Measurements from ENCODE around the gene NCDN. TPM values are rescaled to one million over a fixed set of nuclear protein-coding genes. Genes with fewer than 3 reads are reported as not detected.

The NCDN gene, protein sequence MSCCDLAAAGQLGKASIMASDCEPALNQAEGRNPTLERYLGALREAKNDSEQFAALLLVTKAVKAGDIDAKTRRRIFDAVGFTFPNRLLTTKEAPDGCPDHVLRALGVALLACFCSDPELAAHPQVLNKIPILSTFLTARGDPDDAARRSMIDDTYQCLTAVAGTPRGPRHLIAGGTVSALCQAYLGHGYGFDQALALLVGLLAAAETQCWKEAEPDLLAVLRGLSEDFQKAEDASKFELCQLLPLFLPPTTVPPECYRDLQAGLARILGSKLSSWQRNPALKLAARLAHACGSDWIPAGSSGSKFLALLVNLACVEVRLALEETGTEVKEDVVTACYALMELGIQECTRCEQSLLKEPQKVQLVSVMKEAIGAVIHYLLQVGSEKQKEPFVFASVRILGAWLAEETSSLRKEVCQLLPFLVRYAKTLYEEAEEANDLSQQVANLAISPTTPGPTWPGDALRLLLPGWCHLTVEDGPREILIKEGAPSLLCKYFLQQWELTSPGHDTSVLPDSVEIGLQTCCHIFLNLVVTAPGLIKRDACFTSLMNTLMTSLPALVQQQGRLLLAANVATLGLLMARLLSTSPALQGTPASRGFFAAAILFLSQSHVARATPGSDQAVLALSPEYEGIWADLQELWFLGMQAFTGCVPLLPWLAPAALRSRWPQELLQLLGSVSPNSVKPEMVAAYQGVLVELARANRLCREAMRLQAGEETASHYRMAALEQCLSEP
- 10 to 100 TPM; 14.1 to 23.2 (median 17.6) TPM for polyA plus RNA-seq (ENCODE audit: insufficient read length in 4 of 4)

DNA sequence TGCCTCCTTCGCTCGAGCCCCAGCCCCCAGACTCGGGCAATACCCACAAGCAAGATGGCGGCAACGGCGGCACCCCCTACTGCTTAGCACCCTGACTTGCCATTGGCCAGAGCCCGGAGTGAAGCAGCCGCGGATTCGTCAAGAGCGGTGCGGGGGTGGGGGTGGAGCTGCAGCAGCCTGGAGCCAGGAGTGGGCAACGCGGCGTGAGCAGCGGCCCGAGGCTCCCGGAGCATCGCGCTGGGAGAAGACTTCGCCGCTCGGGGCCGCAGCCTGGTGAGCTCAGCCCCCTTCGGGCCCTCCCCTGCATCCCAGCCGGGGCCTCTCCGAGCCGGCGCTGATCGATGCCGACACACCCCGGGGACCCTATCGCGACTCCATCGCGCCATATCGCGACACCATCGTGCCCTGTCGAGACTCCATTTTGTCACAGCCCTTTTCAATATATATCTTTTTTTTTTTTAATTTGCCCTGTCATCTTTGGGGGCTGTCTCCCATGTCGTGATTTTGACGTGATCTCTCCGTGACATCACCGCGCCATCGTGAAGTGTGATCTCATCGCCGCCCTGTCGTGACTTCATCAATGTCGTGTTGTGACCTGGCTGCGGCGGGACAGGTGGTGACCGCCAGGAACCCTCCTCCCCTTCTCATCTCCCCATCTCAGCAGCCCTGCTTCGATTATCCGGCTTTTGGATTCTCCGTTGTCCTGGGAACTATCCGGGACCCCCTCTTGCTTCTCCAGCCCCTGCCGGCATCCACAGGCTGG, at the start of gene NCDN:
Gene NCDN (plus strand): TSS at position 189 of the 763 bp plus-strand sequence. CDS start 392 bp downstream, at position 581.
- DNase-seq (ENCODE audit: low read depth in 4 of 4, low spot score in 3 of 4): peak; percentile 92 to 96 (median 94)

DNA sequence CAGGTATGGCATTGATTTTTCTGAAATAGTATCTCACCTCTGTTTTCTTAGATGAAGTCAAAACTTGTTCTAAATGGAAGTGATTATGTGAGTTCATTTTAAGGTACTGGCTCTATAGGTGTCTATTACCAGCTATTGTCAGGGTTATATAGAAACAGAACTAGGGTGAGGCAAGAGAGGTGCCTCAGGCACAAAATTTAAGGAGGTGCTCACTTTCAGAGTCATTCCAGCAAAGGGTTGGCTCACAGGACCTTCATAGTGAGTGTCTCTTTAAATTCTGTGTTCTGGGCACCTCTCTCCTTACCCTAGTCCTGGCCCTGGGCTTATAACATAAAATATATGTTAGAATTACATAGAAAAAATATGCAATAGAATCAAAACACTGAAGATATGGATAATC, 49.7 kb upstream of the NCDN start:
- DNase-seq (ENCODE audit: low read depth in 4 of 4, low spot score in 3 of 4): no peak

DNA sequence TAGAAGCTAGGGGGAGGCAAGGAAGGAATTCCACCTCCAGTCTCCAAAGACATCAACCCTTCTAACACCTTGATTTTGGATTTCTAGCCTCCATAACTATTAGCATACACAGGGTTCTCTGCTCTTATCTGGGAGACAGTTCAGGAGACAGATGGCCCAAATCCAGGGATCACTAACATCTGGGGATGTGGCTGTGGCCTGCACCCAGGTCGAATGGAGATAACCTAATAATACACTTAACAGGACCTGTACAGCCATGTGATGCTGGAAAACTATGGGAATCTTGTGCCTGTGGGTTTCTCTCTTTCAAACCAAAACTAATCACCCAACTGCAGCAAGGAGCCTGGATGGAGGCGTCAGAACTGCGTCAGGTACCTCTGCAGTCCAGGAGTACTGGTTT, 48.0 kb upstream of the NCDN start:
- DNase-seq (ENCODE audit: low read depth in 4 of 4, low spot score in 3 of 4): no peak

DNA sequence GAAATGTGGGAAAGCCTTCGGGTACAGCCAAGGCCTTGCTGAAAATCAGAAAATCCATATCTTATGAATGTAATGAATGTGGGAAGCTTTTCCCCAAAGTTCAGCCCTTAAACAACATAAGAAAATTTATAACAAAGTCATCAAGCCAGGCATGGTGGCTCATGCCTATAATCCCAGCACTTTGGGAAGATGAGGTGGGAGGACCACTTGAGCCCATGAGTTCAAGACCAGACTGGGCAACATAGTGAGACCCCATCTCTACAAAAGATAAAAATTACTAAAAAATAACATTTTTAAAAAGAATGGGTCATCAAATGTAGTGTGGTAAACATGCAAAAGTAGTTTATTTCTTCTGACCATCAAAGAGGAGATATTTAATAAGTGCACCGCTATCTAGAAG, 46.3 kb upstream of the NCDN start:
- no peak for DNase-seq (ENCODE audit: low read depth in 4 of 4, low spot score in 3 of 4)

DNA sequence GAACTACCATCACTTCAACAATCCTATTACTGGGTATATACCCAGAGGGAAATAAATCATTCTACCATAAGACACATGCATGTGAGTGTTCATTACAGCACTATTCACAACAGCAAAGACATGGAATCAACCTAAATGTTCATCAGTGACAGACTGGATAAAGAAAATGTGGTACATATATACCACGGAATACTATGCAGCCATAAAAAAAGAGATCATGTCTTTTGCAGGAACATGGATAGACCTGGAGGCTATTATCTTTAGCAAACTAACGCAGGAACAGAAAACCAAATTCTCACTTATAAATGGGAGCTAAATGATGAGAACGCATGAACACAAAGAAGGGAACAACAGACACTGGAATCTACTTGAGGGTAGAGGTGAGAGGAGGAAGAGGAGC, 39.4 kb upstream of the NCDN start:
- no peak for DNase-seq (ENCODE audit: low read depth in 4 of 4, low spot score in 3 of 4)

DNA sequence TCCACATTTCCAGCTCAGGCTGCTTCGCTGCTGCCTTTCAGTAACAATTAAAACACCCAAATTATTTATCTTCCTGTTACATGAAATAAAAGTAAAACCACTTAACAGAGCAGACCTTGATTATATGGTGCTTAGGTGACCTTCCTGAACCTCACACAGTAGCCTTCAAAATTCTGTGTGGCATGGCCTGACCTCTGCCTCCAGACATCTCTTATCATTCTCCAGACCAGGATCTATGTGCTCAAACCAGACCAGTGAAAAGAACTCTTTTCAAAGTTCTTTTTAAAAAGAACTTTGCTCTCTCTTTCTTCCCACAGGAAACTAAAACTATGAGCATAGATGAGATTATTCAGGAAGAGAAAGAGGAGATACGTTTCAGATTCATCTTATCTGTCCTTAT, 38.2 kb upstream of the NCDN start:
- DNase-seq (ENCODE audit: low read depth in 4 of 4, low spot score in 3 of 4): no peak

DNA sequence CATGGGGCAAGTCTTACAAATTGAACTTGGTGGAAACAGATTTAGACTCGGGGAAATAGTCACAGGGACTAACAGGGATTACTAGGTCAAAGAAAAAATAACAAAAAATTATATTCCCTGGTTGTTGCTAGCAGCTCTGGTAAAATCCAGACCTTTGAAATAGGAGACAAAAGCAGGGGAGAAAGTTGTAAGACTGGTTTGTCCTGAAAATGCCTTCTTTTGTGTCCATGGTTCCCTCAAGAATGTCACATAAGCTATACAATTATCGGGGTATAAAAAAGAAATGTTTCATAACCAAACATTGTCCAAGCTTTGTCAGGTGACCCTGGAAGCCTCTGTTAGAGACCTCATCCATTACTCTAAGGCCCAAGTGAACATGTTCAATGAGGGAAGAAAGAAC, 33.5 kb upstream of the NCDN start:
- DNase-seq (ENCODE audit: low read depth in 4 of 4, low spot score in 3 of 4): peak in 1 of 4 donors; percentile 7

DNA sequence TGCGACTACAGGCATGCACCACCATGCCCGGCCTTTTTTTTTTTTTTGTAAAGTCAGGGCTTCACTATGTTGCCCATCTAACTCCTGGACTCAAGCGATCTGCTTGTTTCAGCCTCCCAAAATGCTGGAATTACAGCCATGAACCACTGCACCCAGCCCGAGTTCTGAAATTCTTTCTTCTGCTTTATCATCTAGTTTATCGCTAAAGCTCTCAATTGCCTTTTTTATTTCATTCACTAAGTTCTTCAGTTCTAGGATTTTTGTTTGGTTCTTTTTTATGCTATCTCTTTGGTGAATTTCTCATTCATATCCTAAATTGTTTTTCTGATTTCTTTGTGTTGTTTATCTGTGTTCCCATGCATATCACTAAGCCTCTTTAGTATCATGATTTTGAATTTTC, 27.4 kb upstream of the NCDN start:
- no peak for DNase-seq (ENCODE audit: low read depth in 4 of 4, low spot score in 3 of 4)

DNA sequence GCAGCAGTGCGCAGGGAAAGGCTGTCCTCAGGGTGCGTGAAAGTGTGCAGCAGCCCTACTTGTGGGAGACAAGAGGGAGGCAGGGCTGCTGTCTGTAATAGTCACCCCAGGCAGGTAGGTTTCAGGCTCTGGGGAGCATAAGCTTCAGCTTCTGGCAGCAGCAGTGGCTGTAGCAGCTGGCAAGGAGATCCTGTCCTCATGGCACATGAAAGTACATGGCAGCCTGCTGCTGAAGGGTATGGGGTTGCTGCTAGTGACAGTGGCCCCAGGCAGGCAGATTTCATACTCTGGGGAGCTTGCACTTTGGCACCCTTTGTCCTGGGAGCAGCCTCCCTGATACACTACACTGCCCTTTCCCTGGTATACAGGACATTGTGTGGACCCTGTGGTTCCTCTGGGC, 26.7 kb upstream of the NCDN start:
- DNase-seq (ENCODE audit: low read depth in 4 of 4, low spot score in 3 of 4): no peak

DNA sequence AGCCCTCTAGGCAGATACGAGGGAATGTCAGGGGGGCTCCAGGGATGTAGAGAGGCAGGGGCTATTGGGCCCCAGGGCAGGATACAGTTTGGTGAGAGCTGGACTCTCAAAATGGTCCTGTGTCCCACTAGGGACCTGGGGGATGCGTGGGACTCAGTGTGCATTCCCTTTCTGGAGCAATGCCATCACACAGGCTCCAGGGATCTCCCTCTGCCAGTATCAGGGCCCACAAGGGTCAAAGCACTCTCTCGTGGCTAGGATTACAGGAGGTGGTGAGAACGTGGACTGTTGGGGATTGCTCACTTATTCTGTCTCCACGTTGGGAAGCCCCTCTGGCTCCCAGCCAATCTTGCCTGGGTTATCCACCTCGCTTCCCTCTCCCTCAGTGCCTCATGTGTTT, 26.2 kb upstream of the NCDN start:
- no peak for DNase-seq (ENCODE audit: low read depth in 4 of 4, low spot score in 3 of 4)

DNA sequence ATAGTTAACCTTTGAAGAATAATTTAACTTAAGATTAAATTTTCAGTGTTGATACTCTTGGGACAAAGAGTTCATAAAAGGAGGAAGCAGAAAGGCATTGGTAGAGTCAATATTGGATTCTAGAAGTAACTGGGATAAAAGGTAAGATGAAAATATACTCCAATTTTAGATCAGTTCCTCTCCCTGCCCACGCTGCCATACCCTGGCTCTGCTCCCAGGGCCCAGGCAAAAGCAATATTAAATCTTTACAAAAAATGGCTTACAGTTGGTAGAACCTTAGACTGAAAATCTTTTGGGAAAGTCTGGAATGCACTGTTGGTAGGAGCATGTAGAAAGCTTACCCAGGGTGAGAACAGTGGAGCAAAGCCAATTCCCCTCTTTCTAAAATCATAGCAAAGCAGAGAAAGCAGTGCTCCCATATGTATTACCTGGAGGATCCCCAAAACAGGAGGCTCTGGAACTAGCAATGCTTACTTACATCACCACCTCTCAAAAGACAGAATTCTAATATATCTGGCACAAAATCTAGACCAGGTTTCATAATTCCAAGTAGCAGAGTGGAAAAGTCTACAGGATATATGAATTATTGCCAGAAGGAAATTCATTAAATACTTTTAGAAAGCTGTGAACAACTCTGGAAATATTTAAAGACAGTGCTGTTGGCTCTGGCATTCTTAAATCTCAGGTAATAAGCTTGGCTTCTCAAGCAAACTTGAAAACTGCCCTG, 24.9 kb upstream of the NCDN start:
- no peak for DNase-seq (ENCODE audit: low read depth in 4 of 4, low spot score in 3 of 4)

DNA sequence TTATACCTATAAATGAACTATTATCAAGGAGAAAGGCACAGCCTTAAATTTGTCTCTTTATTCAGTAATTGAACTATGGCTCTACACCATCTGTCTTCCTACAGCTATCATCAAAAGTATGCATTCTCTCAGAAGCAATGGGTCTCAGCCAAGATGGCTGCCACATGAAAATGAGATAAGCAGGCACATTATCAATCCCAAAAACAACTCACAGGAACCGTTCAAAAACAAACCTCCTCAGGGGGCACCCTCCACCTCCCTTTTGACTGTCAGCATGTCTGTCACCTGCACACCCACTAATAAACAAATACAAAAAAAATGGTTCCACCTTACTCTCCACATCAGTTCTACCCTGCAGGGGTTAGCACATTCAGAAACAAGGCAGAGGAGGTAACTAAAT, 24.0 kb upstream of the NCDN start:
- no peak for DNase-seq (ENCODE audit: low read depth in 4 of 4, low spot score in 3 of 4)

DNA sequence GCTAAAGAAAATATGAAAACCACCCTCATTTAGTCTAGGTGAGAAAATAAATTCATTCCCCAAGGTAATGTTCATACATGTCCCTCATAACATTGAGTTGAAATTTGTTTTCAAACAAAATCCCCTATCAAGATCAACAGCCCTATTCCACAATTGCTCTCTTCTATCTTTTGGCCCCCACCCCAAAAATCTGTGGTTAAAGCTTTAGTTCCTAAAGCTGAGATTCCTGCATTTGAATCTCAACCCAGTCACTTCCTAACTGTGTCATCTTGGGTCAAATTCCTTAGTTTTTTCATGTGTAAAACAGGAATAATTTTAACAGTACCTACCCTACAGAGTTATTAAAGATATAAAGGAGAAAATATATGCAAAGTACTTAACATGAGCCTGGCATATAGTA, 22.4 kb upstream of the NCDN start:
- DNase-seq (ENCODE audit: low read depth in 4 of 4, low spot score in 3 of 4): no peak

DNA sequence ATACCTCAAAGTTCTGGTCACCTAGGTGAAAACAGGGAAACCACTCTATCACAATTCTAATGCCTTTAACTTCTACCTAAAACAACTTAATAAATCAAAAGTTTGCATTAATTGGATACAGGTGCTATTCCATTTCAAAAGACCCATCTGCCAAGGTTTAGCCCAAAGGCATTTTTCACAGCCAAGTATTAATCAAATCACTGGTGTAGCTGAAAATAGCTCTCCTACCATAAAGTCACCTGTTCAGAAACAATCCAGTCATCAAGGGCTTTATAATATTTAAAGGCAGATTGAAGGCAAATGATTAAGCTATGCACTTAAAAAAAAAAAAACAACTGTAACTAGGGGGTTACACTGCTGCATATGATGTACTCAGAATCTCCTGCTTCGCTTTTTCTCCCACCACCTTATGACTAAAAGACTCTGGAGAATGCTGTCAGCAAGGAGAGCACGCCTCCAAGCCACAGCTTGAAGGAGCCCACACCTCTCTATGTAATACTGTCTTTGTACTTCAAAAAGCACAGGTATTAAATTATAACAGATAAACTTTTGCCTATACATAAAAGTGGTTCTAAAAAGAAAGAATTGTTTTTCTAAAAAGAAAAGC, 20.9 kb upstream of the NCDN start:
- no peak for DNase-seq (ENCODE audit: low read depth in 4 of 4, low spot score in 3 of 4)

DNA sequence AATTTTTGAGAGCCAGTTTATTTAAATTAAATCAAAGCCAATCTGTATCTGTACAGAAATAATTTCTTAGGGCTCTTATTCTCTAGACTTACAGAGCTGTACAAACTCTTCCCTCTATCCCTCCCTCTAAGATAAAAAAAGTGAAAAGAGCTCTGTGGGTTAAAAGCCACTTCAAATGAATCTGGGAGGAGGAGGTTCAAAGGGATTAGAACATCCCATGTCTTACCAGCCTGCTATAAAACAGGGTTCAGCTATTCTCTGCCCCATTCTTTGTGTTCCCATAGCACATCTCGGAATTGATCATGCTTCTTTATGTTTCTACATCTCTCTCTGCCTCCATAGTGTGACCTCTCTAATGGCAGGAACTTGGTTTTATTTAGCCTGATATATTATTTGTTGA, 19.8 kb upstream of the NCDN start:
- DNase-seq (ENCODE audit: low read depth in 4 of 4, low spot score in 3 of 4): no peak

DNA sequence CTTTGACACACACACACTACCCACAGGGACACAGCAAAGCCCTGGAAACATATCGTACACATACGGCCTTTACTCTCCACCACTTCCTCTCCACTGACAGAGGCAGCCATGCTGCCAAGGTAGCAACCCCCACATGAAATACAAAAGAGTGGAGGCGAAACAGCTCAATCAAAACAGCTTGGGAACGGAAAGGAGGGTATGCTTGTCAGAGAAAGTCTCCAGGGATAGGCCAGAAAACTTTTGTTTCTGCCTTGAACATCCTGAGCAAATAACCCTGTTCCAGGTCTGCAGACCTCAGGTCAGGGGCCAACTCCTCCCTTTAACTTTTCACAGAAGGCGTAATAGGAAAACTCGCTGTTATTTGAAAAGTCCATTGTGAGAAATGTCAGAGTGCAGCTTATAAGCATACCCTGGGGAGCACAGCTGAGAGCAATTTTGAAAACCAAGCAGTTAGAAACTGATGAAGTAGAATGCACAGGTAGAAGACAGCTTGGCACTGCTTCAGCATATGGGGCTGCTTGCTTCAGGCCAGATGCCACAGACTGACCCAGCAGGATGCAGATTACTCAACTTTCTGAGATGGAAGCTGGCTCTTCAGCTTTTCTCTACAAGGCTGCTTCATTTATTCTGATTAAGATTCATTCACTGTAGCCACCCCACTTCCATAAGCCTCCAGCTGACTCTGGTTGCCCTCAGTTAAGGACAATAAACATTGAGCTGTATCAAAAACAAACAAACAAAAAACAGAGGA, 18.4 kb upstream of the NCDN start:
- no peak for DNase-seq (ENCODE audit: low read depth in 4 of 4, low spot score in 3 of 4)

DNA sequence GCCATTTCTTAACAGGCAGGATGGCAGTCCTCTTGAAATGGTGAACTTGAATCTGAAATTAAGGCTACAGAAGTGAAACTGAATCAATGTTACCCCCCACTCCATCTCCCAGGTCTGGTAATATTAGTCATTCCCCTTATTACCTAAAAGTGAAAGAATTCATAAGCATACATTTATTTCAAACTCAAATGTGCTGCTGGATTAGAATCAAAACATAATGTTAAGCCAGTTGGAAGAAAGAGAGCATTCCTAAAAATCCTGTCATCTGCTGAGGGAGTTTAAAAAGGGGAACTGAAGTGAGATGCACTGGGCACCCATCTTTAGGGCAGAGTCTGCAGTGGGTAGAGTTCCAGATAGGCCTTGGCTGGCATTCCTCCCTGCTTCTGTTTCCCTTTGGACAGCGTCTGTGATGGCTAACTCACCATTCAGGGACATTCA, 17.8 kb upstream of the NCDN start:
- no peak for DNase-seq (ENCODE audit: low read depth in 4 of 4, low spot score in 3 of 4)

DNA sequence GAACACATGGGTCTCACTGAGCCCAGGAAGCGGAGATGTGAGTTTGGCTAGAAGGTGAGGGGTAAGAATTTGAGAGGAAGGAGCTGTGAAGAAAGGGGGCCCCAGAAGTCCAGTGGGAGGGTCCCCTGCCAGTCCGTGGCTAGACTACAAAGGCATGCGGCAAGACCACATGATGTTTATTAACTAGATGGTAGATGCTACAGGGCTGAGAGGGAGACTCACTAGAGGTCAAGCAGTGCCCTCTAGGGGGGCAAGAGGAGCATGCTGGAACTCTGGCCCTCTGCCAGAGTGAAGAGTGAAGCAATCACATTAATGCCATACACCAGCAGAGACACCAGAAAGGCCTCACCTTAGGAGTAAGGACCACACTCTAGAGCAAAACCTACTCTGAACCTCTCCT, 12.6 kb upstream of the NCDN start:
- DNase-seq (ENCODE audit: low read depth in 4 of 4, low spot score in 3 of 4): peak in 1 of 4 donors; percentile 42

DNA sequence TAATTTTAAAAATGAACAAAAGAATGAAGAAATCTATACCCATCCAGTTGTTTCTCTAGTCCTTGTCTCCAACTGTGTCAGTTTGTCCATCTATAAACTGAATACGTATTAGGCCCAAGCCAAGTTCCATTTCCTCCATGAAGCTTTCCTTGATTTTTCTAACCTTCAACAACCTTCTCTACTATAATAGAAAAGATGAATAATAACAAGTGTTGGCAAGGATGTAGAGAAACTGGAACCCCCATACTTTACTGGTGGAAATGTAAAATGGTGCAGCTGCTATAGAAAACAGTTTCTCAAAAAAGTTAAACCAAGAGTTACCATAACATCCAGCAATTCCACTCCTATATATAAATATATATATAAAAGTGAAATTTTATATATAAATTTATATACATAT, 11.0 kb upstream of the NCDN start:
- DNase-seq (ENCODE audit: low read depth in 4 of 4, low spot score in 3 of 4): no peak

DNA sequence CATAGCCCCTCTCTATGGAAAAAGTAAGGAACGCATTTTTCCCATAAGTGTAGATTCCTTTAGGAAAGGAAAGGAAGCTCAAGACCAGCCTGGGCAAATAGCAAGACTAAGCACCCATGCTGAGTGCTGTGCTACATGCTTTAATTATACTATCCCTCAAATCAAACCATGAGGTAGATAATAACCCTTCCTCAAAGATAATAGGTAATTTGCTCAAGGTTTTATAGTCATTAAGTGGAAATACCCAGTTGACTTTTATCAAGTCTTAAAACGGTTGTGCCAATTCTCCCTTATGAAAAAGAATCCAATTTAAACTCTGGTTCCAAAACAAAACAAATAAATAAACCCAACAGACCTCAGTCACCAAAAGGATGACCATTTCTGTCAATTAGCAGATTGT, 3.7 kb upstream of the NCDN start:
- DNase-seq (ENCODE audit: low read depth in 4 of 4, low spot score in 3 of 4): no peak

All from left renal pelvis (tissue), 4 donors.